HFFc6 (cell line): ENCODE measurements around the gene JAG1. TPM values are rescaled to one million over a fixed set of nuclear protein-coding genes. Genes with fewer than 3 reads are reported as not detected.

ENCODE experiments used
- DNase-seq: peaks from one replicate; pipeline ENCODE4 v3.0.0-alpha.2; 2018
- H3K27ac Mint-ChIP-seq: 2 replicates; pipeline ENCODE4 v1.8.0; 2020; ENCODE audit warnings: mild to moderate bottlenecking, mixed read lengths
- H3K27me3 Mint-ChIP-seq: 2 replicates; pipeline ENCODE4 v1.8.0; 2021; ENCODE audit warnings: mild to moderate bottlenecking, moderate library complexity, mixed read lengths; ENCODE audit not compliant: insufficient read depth
- H3K36me3 Mint-ChIP-seq: 2 replicates; pipeline ENCODE4 v1.8.0; 2021; ENCODE audit warnings: low read depth, mixed read lengths
- H3K4me1 Mint-ChIP-seq: 2 replicates; pipeline ENCODE4 v1.8.0; 2020; ENCODE audit warnings: low read depth, mixed read lengths
- H3K4me3 Mint-ChIP-seq: 2 replicates; pipeline ENCODE4 v1.8.0; 2020; ENCODE audit warnings: mild to moderate bottlenecking, moderate library complexity, mixed read lengths
- H3K9me3 Mint-ChIP-seq: 2 replicates; pipeline ENCODE4 v1.8.0; 2020; ENCODE audit warnings: mild to moderate bottlenecking, mixed read lengths
- total RNA-seq, 6 experiments: library from RNA; stranded (reverse); fragmentation: NEBNext Ultra II Directional; extraction: Animal tissue kit (Norgen Biotek cat#: 25700); gene quantifications; 2 replicates in 1 of 6; 3 replicates in 5 of 6; pipeline ENCODE4 v1.2.3, GENCODE V29; 2021
- TF ChIP-seq, protein P1 (sequence below): fragments of 200-600 bp; sonication (generic); IDR thresholded peaks from 2 replicates; pipeline ENCODE4 v1.5.0; 2021; ENCODE audit warnings: antibody characterized with exemption, mild to moderate bottlenecking

The JAG1 gene
- total RNA-seq, 6 experiments from 2014 or later, result 3.0 to 9.3 (median 8.2) TPM

DNA sequence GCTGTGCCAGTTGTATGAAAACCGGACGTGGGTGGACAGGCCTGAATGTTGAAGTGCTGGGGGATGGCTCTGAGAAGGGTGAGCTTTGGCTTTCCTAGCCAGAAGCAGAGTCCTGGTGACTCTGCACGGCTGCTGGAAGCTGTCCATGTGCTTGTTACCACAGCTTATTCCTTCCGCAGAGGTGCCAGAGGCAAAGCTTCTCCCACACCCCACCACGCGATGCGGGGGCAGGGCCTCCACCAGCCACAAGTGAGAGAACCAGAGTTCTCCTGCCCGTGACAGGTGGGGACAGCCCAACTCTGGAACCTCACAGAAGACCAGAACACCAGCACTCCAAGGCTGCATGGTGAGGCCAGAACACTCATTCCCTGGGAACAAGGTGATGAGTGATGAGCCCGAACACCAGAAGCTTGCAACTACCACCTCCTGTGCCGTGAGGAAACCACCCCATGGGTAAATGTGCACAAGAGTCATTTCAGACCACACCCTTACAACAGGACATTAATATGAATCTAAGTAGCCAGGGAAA lies 36.7 kb downstream of the JAG1 start:
- no peak for DNase-seq
- no peak overlapping the region for H3K27ac Mint-ChIP-seq

DNA sequence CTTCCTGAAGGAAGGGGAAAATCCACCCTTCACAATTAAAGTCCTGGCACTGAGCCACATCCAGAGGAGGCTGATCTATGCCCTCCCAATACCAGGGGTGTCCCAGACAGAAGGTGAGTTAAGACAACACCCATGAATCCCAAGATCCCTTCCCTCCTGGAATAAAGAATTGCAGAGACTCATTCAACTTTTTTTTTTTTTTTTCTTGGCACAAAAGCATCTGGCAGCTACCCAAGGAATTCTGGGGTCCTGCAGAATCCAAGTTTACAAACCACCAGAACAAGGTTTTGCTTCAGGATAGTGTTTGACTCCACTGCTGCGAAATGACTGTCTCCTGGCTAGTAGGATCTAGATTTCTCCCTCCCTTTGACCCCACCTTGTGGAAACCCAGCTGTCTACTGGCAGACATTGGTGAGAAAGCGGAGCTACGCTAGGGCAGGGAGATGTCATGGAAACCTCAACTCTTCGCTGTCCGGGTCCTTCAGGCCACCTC lies 37.4 kb downstream of the JAG1 start:
- no peaks in the 10 kb centered on the region for H3K9me3 Mint-ChIP-seq
- DNase-seq, result no peak
- no peak overlapping the region for H3K4me3 Mint-ChIP-seq
- H3K36me3 Mint-ChIP-seq, result peaks cover 22% of the 10 kb centered on the region
- TF ChIP-seq, protein P1, sequence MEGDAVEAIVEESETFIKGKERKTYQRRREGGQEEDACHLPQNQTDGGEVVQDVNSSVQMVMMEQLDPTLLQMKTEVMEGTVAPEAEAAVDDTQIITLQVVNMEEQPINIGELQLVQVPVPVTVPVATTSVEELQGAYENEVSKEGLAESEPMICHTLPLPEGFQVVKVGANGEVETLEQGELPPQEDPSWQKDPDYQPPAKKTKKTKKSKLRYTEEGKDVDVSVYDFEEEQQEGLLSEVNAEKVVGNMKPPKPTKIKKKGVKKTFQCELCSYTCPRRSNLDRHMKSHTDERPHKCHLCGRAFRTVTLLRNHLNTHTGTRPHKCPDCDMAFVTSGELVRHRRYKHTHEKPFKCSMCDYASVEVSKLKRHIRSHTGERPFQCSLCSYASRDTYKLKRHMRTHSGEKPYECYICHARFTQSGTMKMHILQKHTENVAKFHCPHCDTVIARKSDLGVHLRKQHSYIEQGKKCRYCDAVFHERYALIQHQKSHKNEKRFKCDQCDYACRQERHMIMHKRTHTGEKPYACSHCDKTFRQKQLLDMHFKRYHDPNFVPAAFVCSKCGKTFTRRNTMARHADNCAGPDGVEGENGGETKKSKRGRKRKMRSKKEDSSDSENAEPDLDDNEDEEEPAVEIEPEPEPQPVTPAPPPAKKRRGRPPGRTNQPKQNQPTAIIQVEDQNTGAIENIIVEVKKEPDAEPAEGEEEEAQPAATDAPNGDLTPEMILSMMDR, result no peak
- no peak overlapping the region for H3K27ac Mint-ChIP-seq
- peaks cover 42% of the 10 kb centered on the region for H3K4me1 Mint-ChIP-seq
- H3K27me3 Mint-ChIP-seq, result no peaks in the 10 kb centered on the region

More for the DNA sequence above, 36.7 kb downstream of the JAG1 start:
- no peaks in the 10 kb centered on the region for H3K9me3 Mint-ChIP-seq
- TF ChIP-seq, protein P1, result no peak
- H3K27me3 Mint-ChIP-seq, result no peaks in the 10 kb centered on the region
- H3K4me1 Mint-ChIP-seq, result peaks cover 42% of the 10 kb centered on the region
- H3K4me3 Mint-ChIP-seq, result no peak overlapping the region
- peaks cover 30% of the 10 kb centered on the region for H3K36me3 Mint-ChIP-seq

DNA sequence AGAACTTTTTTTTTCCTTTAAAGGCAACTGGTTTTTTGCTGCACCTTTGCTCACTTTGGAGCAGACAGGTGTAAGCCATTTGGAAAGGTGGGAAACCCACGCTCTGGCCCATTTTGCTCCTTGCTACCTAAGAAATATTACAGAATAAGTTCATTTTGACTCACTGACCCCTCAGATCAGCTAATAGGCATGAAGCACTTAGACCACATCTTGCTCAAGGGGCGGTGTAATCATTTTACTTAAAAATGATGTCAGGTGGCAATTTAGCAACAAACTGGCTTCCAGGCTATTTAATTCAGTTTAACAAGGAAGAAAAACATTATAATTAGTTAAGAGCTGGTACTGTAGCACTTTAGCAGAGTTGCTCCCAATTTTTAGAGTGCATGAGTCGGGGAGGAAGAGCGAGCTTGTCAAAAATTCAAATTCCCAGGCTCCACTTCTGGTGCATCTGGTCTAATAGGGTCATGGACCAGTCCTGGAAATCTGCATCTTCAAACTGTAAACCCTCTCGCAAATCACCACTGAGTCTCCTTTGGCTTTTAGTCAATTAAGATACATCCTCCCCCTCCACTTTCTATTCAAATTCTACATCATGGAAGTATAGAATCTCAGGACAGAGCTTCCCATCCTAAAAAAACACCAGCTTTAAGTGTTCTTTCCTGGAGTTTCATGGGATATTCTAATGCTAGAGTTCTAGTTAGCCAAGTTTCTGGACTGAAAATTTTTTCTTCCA lies 38.2 kb downstream of the JAG1 start:
- H3K36me3 Mint-ChIP-seq, result peaks cover 15% of the 10 kb centered on the region
- no peaks in the 10 kb centered on the region for H3K27me3 Mint-ChIP-seq
- peaks cover 42% of the 10 kb centered on the region for H3K4me1 Mint-ChIP-seq
- no peak for DNase-seq
- no peaks in the 10 kb centered on the region for H3K9me3 Mint-ChIP-seq
- peak overlapping the region; percentile 56 for H3K4me3 Mint-ChIP-seq
- H3K27ac Mint-ChIP-seq, result peak overlapping the region; percentile 76
- TF ChIP-seq, protein P1, result no peak

DNA sequence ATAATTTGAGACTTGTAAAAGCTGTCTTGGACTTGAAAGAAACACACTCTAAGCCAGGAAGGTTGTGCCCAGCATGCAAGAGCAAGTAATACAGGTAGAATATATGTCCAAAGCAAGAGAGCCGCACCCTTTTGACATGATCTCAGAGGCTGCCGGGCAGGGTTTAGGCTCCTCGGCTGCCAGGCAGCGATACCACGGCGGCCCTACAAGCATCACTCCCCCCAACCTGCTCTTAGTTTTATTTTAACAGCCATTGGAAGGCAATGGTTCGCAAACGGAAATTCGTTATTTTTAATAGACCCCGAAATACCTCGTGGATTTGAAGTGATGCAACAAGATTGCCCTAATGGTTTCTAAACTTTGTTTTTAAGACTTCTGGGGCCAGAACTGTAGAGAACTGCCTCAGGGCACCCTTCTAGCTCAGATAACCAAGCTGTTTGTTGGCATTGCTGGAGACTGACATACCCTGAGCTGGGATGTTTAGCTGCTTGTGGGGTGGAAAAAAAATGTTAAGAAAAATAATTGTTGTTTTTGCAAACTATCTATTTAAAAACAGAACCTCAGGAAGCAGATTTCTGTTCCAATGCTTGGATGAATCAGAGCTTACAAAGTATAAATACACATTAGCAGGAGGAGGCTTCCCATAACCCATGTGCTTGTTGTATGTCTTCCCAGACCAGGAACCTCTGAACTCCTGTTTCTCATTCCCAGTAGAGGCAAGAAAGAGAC lies 39.0 kb downstream of the JAG1 start:
- Mint-ChIP-seq H3K27ac (peak overlapping the region; percentile 76), H3K27me3 (no peaks in the 10 kb centered on the region), H3K36me3 (peaks cover 12% of the 10 kb centered on the region), H3K9me3 (no peaks in the 10 kb centered on the region), H3K4me1 (peaks cover 42% of the 10 kb centered on the region), H3K4me3 (peak overlapping the region; percentile 56)
- DNase-seq, result peak; percentile 84
- TF ChIP-seq, protein P1, result no peak

- H3K27ac Mint-ChIP-seq, result peak overlapping the region; percentile 76; the same call in 1 of the 2 replicates
- H3K27me3 Mint-ChIP-seq, result no peaks in the 10 kb centered on the region
- TF ChIP-seq, protein P1, result no peak
- peaks cover 6% of the 10 kb centered on the region; the same call in 1 of the 2 replicates for H3K36me3 Mint-ChIP-seq
- DNase-seq, result no peak
- H3K4me1 Mint-ChIP-seq, result peaks cover 42% of the 10 kb centered on the region
- H3K4me3 Mint-ChIP-seq, result no peak overlapping the region
- H3K9me3 Mint-ChIP-seq, result no peaks in the 10 kb centered on the region
Measured at GRCh38 chr20:10634211-10634610, 39.6 kb downstream of the JAG1 start.
